ENCODE measurements around the gene ALDH18A1. TPM values are rescaled to one million over a fixed set of nuclear protein-coding genes. Genes with fewer than 3 reads are reported as not detected.

The ALDH18A1 gene
- total RNA-seq, 1 experiment from 2014 or later = 85.1 TPM

DNA sequence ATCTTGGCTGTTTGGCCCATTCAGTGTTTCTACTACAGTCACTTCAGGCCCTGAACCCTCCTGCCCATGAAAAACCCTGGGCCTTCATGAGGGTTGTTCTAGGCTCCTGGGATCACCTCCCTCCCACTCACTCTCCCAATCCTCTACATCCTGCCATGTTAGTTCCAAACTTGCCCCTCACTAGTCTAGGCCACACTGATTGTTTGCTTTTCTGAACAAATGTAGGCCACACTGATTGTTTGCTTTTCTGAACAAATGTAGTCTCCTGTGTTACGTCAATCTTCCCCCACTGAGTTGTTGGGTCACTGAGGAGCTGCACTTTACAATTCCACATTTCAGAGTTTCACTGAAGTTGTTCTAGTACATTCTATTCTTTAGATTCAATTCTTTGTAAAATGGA, 5.3 kb upstream of the ALDH18A1 start:
- H3K4me1 ChIP-seq = peaks cover 8% of the 10 kb centered on the region; the same call in 1 of the 2 replicates
- H3K36me3 ChIP-seq = no peaks in the 10 kb centered on the region
- H3K9me3 ChIP-seq (replicated peaks) = no peaks in the 10 kb centered on the region
- H3K27me3 ChIP-seq = no peaks in the 10 kb centered on the region
- no peak overlapping the region for H3K27ac ChIP-seq
- no peak overlapping the region for H3K4me3 ChIP-seq
- peak; percentile 2 to 27 for DNase-seq

DNA sequence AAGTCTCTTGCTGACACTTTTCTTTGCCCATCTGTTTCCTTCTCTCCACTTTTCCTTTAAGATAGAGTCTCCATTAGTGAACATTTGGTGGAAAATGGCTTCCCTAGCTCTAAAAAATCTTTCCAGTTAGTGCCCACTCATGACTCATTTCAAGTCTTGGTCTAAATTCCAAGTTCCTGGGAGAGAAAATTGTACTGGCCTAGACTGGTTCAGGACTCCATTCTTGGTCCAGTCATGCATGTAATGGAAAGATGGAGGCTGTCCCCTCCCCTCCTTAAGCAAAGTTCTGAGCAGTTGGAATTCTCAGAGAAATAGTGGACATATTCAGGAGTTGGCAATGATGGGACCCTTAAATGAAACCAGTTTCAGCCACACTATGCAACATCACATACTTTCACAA, 3.8 kb upstream of the ALDH18A1 start:
- no peak overlapping the region for H3K27ac ChIP-seq
- no peak for DNase-seq

DNA sequence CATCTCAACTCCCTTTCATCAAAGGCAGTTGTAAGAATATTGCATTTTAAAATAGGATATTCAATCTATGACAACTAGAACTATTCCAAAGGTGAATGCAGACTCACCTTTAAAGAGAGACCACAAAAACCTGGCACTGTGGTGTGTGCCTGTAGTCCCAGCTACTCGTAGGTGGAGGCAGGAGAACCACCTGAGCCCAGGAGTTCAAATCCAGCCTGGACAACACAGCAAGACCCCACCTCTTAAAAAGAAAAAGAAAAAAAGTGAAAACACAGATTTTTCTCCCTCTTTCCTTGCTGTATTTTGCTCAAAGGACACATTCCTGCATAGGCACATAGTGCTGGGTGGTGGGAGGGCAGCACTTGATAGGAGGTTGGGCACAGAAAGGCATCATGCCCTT, 739 bp upstream of the ALDH18A1 start:
- H3K9me3 ChIP-seq (replicated peaks) = no peaks in the 10 kb centered on the region
- H3K27ac ChIP-seq = no peak overlapping the region
- peaks cover 6% of the 10 kb centered on the region; the same call in 1 of the 2 replicates for H3K36me3 ChIP-seq
- DNase-seq = no peak
- peaks cover 14% of the 10 kb centered on the region; the same call in 1 of the 2 replicates for H3K4me1 ChIP-seq
- peak overlapping the region; percentile 83 for H3K4me3 ChIP-seq
- no peaks in the 10 kb centered on the region for H3K27me3 ChIP-seq

More for the DNA sequence above, 3.8 kb upstream of the ALDH18A1 start:
- Histone ChIP-seq H3K36me3 (no peaks in the 10 kb centered on the region), H3K4me3 (no peak overlapping the region), H3K27me3 (no peaks in the 10 kb centered on the region), H3K9me3 (replicated peaks) (no peaks in the 10 kb centered on the region), H3K4me1 (peaks cover 8% of the 10 kb centered on the region; the same call in 1 of the 2 replicates)

DNA sequence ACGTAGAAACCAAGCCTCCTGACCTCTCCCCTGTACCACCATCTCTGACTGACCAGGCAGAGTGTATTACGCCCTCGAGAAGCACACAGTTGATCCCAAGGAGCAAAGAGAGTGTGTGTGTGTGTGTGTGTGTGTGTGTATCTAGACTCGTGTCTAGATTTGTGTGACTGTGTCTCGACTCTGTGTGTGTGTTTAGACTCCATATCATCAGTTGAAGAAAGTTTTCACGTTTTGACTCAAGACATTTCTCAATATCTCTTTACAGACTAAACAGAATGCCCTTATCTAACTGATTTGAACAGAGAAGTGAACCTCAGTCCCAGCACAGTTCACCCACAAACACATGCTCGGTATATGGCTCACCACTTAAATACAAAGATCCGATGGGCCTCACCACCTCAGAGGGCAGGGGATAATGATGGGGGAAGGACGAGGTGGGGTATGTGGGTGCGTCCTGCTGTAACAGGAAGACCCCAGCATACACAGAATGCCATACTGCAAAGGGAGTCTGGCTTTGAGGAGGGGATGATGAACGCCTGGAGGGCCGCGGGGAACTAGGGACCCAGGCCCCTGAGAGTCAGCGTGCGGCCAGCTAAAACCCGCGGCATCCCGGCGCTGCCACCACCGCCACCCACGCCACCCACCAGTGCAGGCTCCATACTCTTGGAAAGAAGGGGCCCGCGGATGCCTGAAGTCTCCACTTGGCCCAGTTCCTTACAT, 780 bp downstream of the ALDH18A1 start:
- Histone ChIP-seq H3K36me3 (peaks cover 19% of the 10 kb centered on the region), H3K4me3 (peak overlapping the region; percentile 83), H3K9me3 (replicated peaks) (no peaks in the 10 kb centered on the region), H3K4me1 (peaks cover 6% of the 10 kb centered on the region; the same call in 1 of the 2 replicates), H3K27me3 (no peaks in the 10 kb centered on the region), H3K27ac (peak overlapping the region; percentile 48)
- peak in 1 of 2 experiments; percentile 22 for DNase-seq

DNA sequence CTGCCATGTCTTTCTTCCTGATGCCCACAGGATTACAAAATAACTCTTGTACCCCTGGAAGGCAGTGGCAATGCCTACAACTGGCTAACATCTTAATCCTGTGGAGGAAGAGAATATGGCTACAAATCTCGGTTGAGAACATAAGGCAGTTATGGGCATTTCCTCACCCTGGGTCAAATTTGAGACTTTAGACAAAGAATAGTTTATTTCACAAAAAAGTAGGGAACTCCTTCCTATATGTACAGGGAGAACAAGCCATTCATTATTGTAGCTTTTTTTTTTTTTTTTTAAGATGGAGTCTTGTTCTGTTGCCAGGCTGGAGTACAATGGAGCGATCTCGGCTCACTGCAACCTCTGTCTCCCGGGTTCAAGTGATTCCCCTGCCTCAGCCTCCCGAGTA, 2.6 kb downstream of the ALDH18A1 start:
- Histone ChIP-seq H3K9me3 (replicated peaks) (no peaks in the 10 kb centered on the region), H3K4me1 (peaks cover 6% of the 10 kb centered on the region; the same call in 1 of the 2 replicates), H3K27me3 (no peaks in the 10 kb centered on the region), H3K27ac (no peak overlapping the region), H3K36me3 (peaks cover 24% of the 10 kb centered on the region), H3K4me3 (no peak overlapping the region)
- DNase-seq = no peak

DNA sequence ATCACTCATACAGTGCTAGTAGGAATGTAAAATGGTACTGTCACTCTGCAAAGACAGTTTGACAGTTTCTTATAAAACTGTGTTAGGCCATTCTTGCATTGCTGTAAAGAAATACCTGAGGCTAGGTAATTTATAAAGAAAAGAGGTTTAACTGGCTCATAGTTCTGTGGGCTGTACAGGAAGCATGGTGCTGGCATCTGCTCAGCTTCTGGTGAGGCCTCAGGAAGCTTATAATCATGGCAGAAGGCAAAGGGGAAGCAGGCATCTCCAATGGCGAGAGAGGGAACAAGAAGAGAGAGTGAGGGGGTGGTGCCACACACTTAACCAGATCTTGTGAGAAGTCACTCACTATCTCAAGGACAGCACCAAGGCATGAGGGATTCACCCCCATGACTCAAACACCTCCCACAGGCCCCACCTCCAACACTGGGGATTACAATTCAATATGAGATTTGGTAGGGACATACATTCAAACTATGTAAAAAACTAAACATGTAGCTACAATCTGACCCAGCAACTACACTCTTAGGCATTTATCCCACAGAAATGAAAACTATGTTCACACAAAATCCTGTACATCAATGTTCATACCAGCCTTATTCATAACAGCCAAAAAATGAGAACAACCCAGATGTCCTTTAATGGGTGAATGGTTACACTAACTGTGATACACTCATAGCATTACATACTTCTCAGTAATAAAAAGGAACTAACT, 5.0 kb downstream of the ALDH18A1 start:
- peaks cover 27% of the 10 kb centered on the region for H3K36me3 ChIP-seq
- H3K9me3 ChIP-seq (replicated peaks) = no peaks in the 10 kb centered on the region
- H3K27ac ChIP-seq = no peak overlapping the region
- no peaks in the 10 kb centered on the region for H3K27me3 ChIP-seq
- H3K4me3 ChIP-seq = no peak overlapping the region
- peaks cover 6% of the 10 kb centered on the region; the same call in 1 of the 2 replicates for H3K4me1 ChIP-seq
- no peak for DNase-seq

DNA sequence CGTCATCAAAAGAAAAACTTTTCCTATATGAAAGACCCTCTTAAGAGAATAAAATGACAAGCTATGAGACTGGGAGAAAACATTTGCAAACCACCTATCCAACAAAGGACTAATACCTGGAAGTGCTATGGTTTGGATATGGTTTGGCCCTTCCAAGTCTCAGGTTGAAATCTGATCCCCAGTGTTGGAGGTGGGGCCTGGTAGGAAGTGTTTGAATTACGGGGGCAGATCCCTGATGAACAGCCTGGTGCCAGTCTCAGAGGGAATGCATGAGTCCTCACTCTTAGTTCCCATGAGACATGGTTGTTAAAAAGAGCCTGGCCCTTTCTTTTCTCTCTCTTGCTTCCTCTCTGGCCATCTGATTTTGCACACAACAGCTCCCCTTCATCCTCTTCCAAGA, 6.3 kb downstream of the ALDH18A1 start:
- H3K36me3 ChIP-seq = peaks cover 27% of the 10 kb centered on the region
- DNase-seq = no peak
- no peak overlapping the region for H3K4me3 ChIP-seq
- no peaks in the 10 kb centered on the region for H3K9me3 ChIP-seq (replicated peaks)
- no peaks in the 10 kb centered on the region for H3K27me3 ChIP-seq
- no peak overlapping the region for H3K27ac ChIP-seq
- H3K4me1 ChIP-seq = peaks cover 6% of the 10 kb centered on the region; the same call in 1 of the 2 replicates

DNA sequence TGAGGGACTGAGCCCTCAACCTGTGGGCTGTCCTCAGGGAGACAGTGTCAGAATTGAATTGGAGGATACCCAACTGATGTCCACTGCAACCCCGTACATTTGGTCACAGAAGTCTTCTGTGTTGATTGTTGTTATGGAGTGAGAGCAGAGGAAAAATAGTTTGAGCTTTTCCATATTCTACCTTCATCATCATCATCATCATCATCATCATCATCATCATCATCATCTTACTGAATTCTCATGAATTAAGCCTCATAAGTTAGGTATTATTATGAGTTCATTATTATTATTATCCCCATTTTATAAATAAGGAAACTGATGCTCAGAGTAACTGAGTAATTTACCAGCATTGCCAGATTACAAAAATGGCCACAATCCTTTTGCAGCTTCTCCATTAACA, 8.4 kb downstream of the ALDH18A1 start:
- Histone ChIP-seq H3K36me3 (peaks cover 30% of the 10 kb centered on the region), H3K27me3 (no peaks in the 10 kb centered on the region)

DNA sequence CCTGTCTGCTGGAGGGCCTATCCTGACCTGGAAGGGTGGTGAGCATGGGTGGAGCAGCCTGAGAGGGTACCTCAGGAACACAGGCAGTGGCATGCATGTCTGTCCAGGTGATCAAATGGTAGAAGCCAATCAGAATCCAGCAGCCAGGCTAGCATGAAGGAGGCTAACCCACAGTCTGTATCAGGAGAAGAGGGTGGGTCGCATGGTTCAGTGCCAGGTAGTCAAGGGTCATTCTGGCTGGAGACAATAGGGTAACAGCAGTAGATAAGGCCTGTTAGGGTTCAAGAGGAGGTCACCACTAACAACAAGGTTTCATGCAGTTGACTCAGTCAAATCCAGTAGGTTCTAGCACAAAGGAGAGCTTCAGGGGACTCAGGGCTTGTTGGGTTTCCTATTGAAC, 10.4 kb downstream of the ALDH18A1 start:
- Histone ChIP-seq H3K36me3 (peaks cover 18% of the 10 kb centered on the region), H3K4me1 (no peaks in the 10 kb centered on the region), H3K9me3 (replicated peaks) (no peaks in the 10 kb centered on the region), H3K4me3 (no peak overlapping the region), H3K27ac (no peak overlapping the region), H3K27me3 (no peaks in the 10 kb centered on the region)
- no peak for DNase-seq

More for the DNA sequence above, 8.4 kb downstream of the ALDH18A1 start:
- Histone ChIP-seq H3K27ac (no peak overlapping the region), H3K4me1 (no peaks in the 10 kb centered on the region), H3K4me3 (no peak overlapping the region), H3K9me3 (replicated peaks) (no peaks in the 10 kb centered on the region)
- no peak for DNase-seq

DNA sequence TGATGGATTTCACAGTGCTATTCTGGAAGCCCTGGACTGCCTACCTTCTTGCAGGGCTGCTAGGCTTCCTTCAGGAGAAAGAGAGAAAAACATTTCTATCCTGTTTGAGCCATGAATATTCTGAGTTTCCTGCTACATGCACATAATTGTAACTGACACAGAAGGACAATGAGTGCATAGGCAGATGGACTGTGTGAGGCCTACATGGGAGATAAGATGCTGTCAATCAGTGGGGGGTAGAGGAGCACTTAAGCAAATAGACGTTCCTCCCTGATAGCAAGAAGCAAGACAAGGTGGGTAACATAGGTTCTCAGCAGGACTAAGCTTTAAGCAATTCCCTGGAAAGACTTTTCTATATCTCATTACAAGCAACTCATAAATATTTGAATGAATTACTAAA, 11.6 kb downstream of the ALDH18A1 start:
- Histone ChIP-seq H3K4me3 (no peak overlapping the region), H3K9me3 (replicated peaks) (no peaks in the 10 kb centered on the region), H3K4me1 (no peaks in the 10 kb centered on the region), H3K27ac (no peak overlapping the region), H3K36me3 (peaks cover 11% of the 10 kb centered on the region), H3K27me3 (no peaks in the 10 kb centered on the region)
- DNase-seq = no peak

DNA sequence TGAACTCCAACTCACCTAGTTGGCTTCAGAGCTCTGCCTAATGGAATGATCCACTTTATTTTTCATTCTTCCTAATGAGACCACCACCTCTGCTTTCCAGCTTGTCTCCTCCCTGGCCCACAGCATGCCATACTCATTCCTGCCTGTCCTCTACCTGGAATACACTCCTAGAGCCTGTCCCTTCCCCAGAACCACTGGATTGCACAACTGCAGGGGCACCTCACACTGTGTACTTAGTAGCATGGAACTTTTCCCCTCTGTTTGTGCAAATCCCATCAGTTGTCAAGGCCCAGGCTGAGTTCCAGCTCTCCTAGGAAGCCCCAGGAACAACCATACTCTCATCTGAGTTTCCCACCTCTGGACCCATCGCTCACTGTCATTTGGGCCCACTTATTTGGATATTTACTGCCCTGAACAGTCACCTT, 15.6 kb downstream of the ALDH18A1 start:
- no peaks in the 10 kb centered on the region for H3K9me3 ChIP-seq (replicated peaks)
- H3K36me3 ChIP-seq = peaks cover 12% of the 10 kb centered on the region
- H3K4me1 ChIP-seq = no peaks in the 10 kb centered on the region
- H3K27me3 ChIP-seq = no peaks in the 10 kb centered on the region
- H3K4me3 ChIP-seq = no peak overlapping the region
- DNase-seq = no peak
- no peak overlapping the region for H3K27ac ChIP-seq

DNA sequence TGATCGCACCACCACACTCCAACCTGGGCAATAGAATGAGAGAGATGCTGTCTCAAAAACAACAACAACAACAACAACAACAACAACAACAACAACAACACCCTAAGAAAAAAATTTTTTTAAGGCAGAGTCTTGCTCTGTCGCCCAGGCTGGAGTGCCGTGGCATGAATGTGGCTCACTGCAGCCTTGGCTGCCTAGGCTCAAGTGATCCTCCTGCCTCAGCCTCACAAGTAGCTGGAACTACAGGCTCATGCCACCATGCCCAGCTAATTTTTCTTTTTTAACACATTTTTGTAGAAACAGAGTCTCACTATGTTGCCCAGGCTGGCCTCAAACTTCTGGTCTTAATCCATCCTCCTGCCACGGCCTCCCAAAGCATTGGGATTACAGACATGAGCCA, 18.6 kb downstream of the ALDH18A1 start:
- Histone ChIP-seq H3K4me3 (no peak overlapping the region), H3K9me3 (replicated peaks) (no peaks in the 10 kb centered on the region), H3K27me3 (no peaks in the 10 kb centered on the region), H3K4me1 (no peaks in the 10 kb centered on the region), H3K36me3 (peaks cover 18% of the 10 kb centered on the region; the same call in 1 of the 2 replicates), H3K27ac (no peak overlapping the region)
- DNase-seq = no peak

DNA sequence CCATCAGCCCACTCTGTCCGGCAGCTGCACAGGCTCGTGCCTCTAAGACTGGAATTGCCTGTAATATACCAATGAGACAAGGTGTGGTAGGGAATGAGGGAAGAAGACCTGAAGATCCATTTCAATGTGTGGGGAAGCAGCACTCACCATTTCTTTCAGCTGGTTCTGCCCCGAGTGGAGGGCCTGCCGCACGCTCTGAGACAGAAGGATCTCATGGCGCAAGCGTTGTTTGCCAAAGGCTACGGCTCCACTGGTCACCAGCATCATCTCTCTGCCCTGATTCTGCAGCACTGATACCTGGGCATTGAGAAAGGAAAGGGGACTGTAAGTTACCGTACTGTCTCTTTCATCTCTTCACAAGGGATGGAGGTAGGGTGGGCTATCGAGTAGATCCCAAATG, 19.4 kb downstream of the ALDH18A1 start:
- Histone ChIP-seq H3K9me3 (replicated peaks) (no peaks in the 10 kb centered on the region), H3K27ac (no peak overlapping the region), H3K36me3 (peaks cover 14% of the 10 kb centered on the region; the same call in 1 of the 2 replicates), H3K27me3 (no peaks in the 10 kb centered on the region), H3K4me3 (no peak overlapping the region), H3K4me1 (no peaks in the 10 kb centered on the region)
- DNase-seq = no peak

DNA sequence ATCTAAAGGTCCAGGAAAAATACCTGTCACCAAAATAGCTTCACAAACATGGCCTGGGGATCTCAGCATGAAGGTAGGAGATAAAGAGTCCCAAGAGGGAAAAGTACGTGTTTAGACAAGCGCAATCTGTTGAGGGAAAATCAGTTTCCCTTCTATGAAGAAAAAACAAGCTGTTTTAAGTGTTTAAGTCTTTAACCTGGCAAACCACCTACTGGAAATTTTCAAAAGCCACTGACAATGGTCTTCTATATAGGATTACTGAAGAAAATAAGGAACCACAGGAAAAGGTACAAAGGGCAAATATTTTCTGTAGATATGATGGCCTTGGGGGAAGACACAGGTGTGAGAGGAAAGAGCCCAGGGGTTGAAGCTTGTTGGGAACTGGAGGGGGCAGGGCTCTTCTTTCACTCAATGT, 21.2 kb downstream of the ALDH18A1 start:
- no peak for DNase-seq
- H3K27ac ChIP-seq = no peak overlapping the region
- H3K36me3 ChIP-seq = peaks cover 14% of the 10 kb centered on the region; the same call in 1 of the 2 replicates
- H3K4me1 ChIP-seq = no peaks in the 10 kb centered on the region
- no peak overlapping the region for H3K4me3 ChIP-seq
- no peaks in the 10 kb centered on the region for H3K9me3 ChIP-seq (replicated peaks)
- no peaks in the 10 kb centered on the region for H3K27me3 ChIP-seq

DNA sequence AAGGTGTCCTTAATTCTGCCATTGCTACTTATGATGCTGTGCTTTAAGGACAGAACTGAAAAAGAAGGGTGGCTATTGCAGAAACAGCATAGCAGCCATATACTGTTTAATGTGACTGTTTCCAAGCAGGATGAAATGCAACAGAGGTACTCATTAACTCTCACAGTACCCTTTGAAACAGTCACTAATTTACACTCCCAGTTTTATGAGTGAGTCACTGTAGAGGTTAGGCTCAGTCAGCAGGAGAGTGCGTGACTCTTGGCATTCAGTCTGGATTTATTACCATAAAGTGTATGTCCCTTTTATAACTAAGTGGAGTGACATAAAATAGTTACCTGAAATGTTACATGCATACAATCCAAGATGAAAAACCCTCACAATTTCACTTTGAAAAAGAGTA, 27.7 kb downstream of the ALDH18A1 start:
- no peak overlapping the region for H3K27ac ChIP-seq
- no peaks in the 10 kb centered on the region for H3K27me3 ChIP-seq
- H3K4me1 ChIP-seq = no peaks in the 10 kb centered on the region
- no peaks in the 10 kb centered on the region for H3K9me3 ChIP-seq (replicated peaks)
- no peak overlapping the region for H3K4me3 ChIP-seq
- H3K36me3 ChIP-seq = peaks cover 10% of the 10 kb centered on the region
- DNase-seq = no peak
